HepG2 (cell line): ENCODE data around the gene LAPTM4A. TPM values are rescaled to one million over a fixed set of nuclear protein-coding genes. Genes with fewer than 3 reads are reported as not detected.
A peak's percentile ranks its signal among the peaks of the same experiment; 100 is the strongest.

Source experiments
- ARID3A ChIP-seq: IDR thresholded peaks from 2 replicates; pipeline ENCODE4 v1.6.1; 2012; ENCODE audit warnings: low read depth, low read length, improper control_type of control experiment
- ARNTL ChIP-seq: sonication (generic); formaldehyde crosslinking; IDR thresholded peaks from 2 replicates; pipeline ENCODE4 v1.4.0; 2020; ENCODE audit warnings: mild to moderate bottlenecking, missing genetic modification reagents
- FIP1L1 ChIP-seq: fragments of 200-400 bp; formaldehyde crosslinking; IDR thresholded peaks from 2 replicates; pipeline ENCODE4 v1.6.1; 2018; ENCODE audit warnings: low read depth, mild to moderate bottlenecking, low read length, moderate library complexity, borderline replicate concordance; ENCODE audit not compliant: insufficient read depth
- KLF9 ChIP-seq: IDR thresholded peaks from 2 replicates; pipeline ENCODE4 v1.6.1; 2016; ENCODE audit warnings: low read depth
- ZBTB4 ChIP-seq: sonication (generic); formaldehyde crosslinking; IDR thresholded peaks from 2 replicates; pipeline ENCODE4 v1.4.0; 2020; ENCODE audit warnings: missing genetic modification reagents, mild to moderate bottlenecking, borderline replicate concordance
- ZNF839 ChIP-seq: sonication (generic); formaldehyde crosslinking; IDR thresholded peaks from 2 replicates; pipeline ENCODE4 v1.4.0; 2020; ENCODE audit warnings: missing genetic modification reagents, mild to moderate bottlenecking, borderline replicate concordance
- polyA plus RNA-seq, 8 experiments: library from polyadenylated mRNA; depleted of rRNA in 3 of 8; stranded (reverse) in 7 of 8; unstranded in 1 of 8; fragments of >200 nt; fragmentation: Illumina TruSeq in 4 of 8; extraction: Trizol in 4 of 8; gene quantifications; 2 replicates each; pipeline versions ENCODE4 v1.2.1 to v1.2.3, GENCODE V29; 2011 to 2016; ENCODE audit warnings: low read depth in 4 of 8, missing spikeins in 1 of 8, mixed read lengths in 1 of 8; ENCODE audit not compliant: insufficient read depth in 1 of 8
- total RNA-seq, 5 experiments: library from RNA; depleted of rRNA; stranded (reverse); fragments of >200 nt; fragmentation: Illumina TruSeq; extraction: Trizol; gene quantifications; 2 replicates each; pipeline ENCODE4 v1.2.3, GENCODE V29; 2016; ENCODE audit warnings: low read depth in 1 of 5
- TF ChIP-seq, protein P1 (sequence below): sonication (generic); formaldehyde crosslinking; IDR thresholded peaks from 2 replicates; pipeline ENCODE4 v1.8.0; 2022; ENCODE audit warnings: mild to moderate bottlenecking, missing genetic modification reagents; ENCODE audit not compliant: insufficient replicate concordance
- TF ChIP-seq, protein P2 (sequence below): sonication (generic); formaldehyde crosslinking; IDR thresholded peaks from 2 replicates; pipeline ENCODE4 v1.9.0; 2022; ENCODE audit warnings: low read depth, missing genetic modification reagents
- TF ChIP-seq, protein P3 (sequence below): sonication (generic); formaldehyde crosslinking; IDR thresholded peaks from 2 replicates; pipeline ENCODE4 v1.4.0; 2020; ENCODE audit warnings: mild to moderate bottlenecking, missing genetic modification reagents
- TF ChIP-seq, protein P4 (sequence below): sonication (generic); formaldehyde crosslinking; IDR thresholded peaks from 2 replicates; pipeline ENCODE4 v1.4.0; 2020; ENCODE audit warnings: missing genetic modification reagents, low read depth, mild to moderate bottlenecking, borderline replicate concordance
- TF ChIP-seq, protein P5 (sequence below): sonication (generic); formaldehyde crosslinking; IDR thresholded peaks from 2 replicates; pipeline ENCODE4 v1.4.0; 2020; ENCODE audit warnings: mild to moderate bottlenecking, low read depth, missing genetic modification reagents
- TF ChIP-seq, protein P6 (sequence below): sonication (generic); formaldehyde crosslinking; IDR thresholded peaks from 2 replicates; pipeline ENCODE4 v1.5.0; 2020; ENCODE audit warnings: mild to moderate bottlenecking, low read depth, missing genetic modification reagents, borderline replicate concordance

Gene LAPTM4A
- total and polyA plus RNA-seq, 2 of the 13 experiments (the other 11 are each of a cell fraction or from before 2014, with no cell fraction given) = 116 to 558 TPM

- TF ChIP-seq, protein P1, sequence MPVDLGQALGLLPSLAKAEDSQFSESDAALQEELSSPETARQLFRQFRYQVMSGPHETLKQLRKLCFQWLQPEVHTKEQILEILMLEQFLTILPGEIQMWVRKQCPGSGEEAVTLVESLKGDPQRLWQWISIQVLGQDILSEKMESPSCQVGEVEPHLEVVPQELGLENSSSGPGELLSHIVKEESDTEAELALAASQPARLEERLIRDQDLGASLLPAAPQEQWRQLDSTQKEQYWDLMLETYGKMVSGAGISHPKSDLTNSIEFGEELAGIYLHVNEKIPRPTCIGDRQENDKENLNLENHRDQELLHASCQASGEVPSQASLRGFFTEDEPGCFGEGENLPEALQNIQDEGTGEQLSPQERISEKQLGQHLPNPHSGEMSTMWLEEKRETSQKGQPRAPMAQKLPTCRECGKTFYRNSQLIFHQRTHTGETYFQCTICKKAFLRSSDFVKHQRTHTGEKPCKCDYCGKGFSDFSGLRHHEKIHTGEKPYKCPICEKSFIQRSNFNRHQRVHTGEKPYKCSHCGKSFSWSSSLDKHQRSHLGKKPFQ (CRISPR knock-in tag) = peak; percentile 62
- TF ChIP-seq ARNTL (CRISPR knock-in tag) (peak; percentile 34; the same call in 1 of the 2 replicates), KLF9 (CRISPR knock-in tag) (no peak), ZBTB4 (CRISPR knock-in tag) (no peak), ARID3A (no peak), ZNF839 (peak; percentile 28; the same call in 1 of the 2 replicates), FIP1L1 (no peak)
- TF ChIP-seq, protein P2, sequence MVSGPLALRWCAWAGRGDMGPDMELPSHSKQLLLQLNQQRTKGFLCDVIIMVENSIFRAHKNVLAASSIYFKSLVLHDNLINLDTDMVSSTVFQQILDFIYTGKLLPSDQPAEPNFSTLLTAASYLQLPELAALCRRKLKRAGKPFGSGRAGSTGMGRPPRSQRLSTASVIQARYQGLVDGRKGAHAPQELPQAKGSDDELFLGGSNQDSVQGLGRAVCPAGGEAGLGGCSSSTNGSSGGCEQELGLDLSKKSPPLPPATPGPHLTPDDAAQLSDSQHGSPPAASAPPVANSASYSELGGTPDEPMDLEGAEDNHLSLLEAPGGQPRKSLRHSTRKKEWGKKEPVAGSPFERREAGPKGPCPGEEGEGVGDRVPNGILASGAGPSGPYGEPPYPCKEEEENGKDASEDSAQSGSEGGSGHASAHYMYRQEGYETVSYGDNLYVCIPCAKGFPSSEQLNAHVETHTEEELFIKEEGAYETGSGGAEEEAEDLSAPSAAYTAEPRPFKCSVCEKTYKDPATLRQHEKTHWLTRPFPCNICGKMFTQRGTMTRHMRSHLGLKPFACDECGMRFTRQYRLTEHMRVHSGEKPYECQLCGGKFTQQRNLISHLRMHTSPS (CRISPR knock-in tag) = no peak
- TF ChIP-seq, protein P3, sequence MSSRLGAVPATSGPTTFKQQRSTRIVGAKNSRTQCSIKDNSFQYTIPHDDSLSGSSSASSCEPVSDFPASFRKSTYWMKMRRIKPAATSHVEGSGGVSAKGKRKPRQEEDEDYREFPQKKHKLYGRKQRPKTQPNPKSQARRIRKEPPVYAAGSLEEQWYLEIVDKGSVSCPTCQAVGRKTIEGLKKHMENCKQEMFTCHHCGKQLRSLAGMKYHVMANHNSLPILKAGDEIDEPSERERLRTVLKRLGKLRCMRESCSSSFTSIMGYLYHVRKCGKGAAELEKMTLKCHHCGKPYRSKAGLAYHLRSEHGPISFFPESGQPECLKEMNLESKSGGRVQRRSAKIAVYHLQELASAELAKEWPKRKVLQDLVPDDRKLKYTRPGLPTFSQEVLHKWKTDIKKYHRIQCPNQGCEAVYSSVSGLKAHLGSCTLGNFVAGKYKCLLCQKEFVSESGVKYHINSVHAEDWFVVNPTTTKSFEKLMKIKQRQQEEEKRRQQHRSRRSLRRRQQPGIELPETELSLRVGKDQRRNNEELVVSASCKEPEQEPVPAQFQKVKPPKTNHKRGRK (CRISPR knock-in tag) = no peak
- TF ChIP-seq, protein P4, sequence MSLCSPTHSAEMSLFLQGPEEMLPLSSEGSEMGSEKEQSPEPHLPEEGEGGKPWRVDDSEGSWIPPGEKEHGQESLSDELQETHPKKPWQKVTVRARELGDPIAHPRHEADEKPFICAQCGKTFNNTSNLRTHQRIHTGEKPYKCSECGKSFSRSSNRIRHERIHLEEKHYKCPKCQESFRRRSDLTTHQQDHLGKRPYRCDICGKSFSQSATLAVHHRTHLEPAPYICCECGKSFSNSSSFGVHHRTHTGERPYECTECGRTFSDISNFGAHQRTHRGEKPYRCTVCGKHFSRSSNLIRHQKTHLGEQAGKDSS = no peak; the same call in 1 of the 2 replicates
- TF ChIP-seq, protein P5, sequence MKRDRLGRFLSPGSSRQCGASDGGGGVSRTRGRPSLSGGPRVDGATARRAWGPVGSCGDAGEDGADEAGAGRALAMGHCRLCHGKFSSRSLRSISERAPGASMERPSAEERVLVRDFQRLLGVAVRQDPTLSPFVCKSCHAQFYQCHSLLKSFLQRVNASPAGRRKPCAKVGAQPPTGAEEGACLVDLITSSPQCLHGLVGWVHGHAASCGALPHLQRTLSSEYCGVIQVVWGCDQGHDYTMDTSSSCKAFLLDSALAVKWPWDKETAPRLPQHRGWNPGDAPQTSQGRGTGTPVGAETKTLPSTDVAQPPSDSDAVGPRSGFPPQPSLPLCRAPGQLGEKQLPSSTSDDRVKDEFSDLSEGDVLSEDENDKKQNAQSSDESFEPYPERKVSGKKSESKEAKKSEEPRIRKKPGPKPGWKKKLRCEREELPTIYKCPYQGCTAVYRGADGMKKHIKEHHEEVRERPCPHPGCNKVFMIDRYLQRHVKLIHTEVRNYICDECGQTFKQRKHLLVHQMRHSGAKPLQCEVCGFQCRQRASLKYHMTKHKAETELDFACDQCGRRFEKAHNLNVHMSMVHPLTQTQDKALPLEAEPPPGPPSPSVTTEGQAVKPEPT = no peak
- TF ChIP-seq, protein P6, sequence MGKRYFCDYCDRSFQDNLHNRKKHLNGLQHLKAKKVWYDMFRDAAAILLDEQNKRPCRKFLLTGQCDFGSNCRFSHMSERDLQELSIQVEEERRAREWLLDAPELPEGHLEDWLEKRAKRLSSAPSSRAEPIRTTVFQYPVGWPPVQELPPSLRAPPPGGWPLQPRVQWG (CRISPR knock-in tag) = no peak
Measured at GRCh38 chr2:20012282-20013125, 38.9 kb downstream of the LAPTM4A start, which contains the start of gene MATN3 (continued).
